Stomach (tissue), 9 donors: ENCODE measurements around the gene ATP11B. TPM values are rescaled to one million over a fixed set of nuclear protein-coding genes. Genes with fewer than 3 reads are reported as not detected.
A peak's percentile ranks its signal among the peaks of the same experiment; 100 is the strongest.

Experiments used
- DNase-seq, 2 donors: peaks; one replicate each; pipeline versions ENCODE4 v3.0.0 to v3.0.0-alpha.2; 2013 to 2019
- H3K27ac ChIP-seq, 5 donors: fragments of 200-600 bp in 4 of 5; sonication (generic) in 4 of 5; one replicate each; pipeline ENCODE4 v1.5.1; 2013 to 2019; ENCODE audit warnings: mild to moderate bottlenecking in 1 of 5, moderate library complexity in 1 of 5
- H3K27me3 ChIP-seq, 3 donors: fragments of 200-600 bp; sonication (generic); one replicate each; pipeline ENCODE4 v1.5.1; 2017 to 2019; ENCODE audit warnings: mixed run types in 1 of 3
- H3K36me3 ChIP-seq, 4 donors: fragments of 200-600 bp; sonication (generic); 1 replicate in 3 of 4; 2 replicates in 1 of 4; pipeline ENCODE4 v1.5.1; 2016 to 2019
- H3K4me1 ChIP-seq, 4 donors: fragments of 200-600 bp; sonication (generic); one replicate each; pipeline ENCODE4 v1.5.1; 2016 to 2019
- H3K4me3 ChIP-seq, 4 donors: fragments of 200-600 bp; sonication (generic) in 3 of 4; one replicate each; pipeline ENCODE4 v1.5.1; 2016 to 2019; ENCODE audit warnings: mild to moderate bottlenecking in 1 of 4
- H3K9me3 ChIP-seq, 4 donors: fragments of 200-600 bp; sonication (generic); one replicate each; pipeline ENCODE4 v1.5.1; 2016 to 2019
- EP300 ChIP-seq: sonication (generic); formaldehyde crosslinking; IDR thresholded peaks from one replicate; pipeline ENCODE4 v1.6.1; 2017; ENCODE audit warnings: antibody characterized with exemption
- POLR2A ChIP-seq, 4 donors: fragments of 450-650 bp; IDR thresholded peaks; one replicate each; pipeline ENCODE4 v1.6.1; 2016; ENCODE audit warnings: antibody characterized with exemption in 4 of 4, control low read depth in 2 of 4, mild to moderate bottlenecking in 1 of 4, moderate library complexity in 1 of 4
- POLR2AphosphoS5 ChIP-seq, 3 donors: sonication (generic); formaldehyde crosslinking; IDR thresholded peaks; one replicate each; pipeline ENCODE4 v1.6.1; 2016; ENCODE audit warnings: antibody characterized with exemption in 3 of 3
- WGBS, 5 donors: extraction: QIAGEN DNeasy Blood & Tissue Kit in 3 of 5; methylation state at CpG; one replicate each; pipeline versions ENCODE4 v1.1.5 to v1.1.7; 2013 to 2018; 5-methylcytosine and 5-hydroxymethylcytosine counted together
- intact Hi-C: fragments of 100-400 bp; cut with DNase I; formaldehyde crosslinking; loops from one replicate; pipeline ENCODE4 v1.15.1; 2023; ENCODE audit warnings: low total_unique reads
- polyA plus RNA-seq, 3 donors: library from polyadenylated mRNA; stranded (reverse); fragments of 200-250 nt; gene quantifications; one replicate each; pipeline ENCODE4 v1.2.3, GENCODE V29; 2013
- total RNA-seq, 5 donors: library from RNA; depleted of rRNA; stranded (reverse); fragments of >200 nt; gene quantifications; one replicate each; pipeline versions ENCODE4 v1.1.0 to v1.2.3, GENCODE V29; 2014 to 2016
- TF ChIP-seq, protein P1 (sequence below), 7 experiments: fragments of 450-650 bp in 4 of 7; fragments of 200-600 bp in 3 of 7; sonication (generic) in 3 of 7; IDR thresholded peaks; one replicate each; pipeline ENCODE4 v1.5.1; 2016 to 2019; ENCODE audit warnings: antibody characterized with exemption in 7 of 7, control low read depth in 2 of 7, mild to moderate bottlenecking in 1 of 7
- donor health status: healthy with polysubstance abuse.
- donor health status: Bipolar disorder and iron deficiency.
- donor health status: healthy.

The ATP11B gene
- total and polyA plus RNA-seq, 8 donors: 9.6 to 449 (median 120) TPM

DNA sequence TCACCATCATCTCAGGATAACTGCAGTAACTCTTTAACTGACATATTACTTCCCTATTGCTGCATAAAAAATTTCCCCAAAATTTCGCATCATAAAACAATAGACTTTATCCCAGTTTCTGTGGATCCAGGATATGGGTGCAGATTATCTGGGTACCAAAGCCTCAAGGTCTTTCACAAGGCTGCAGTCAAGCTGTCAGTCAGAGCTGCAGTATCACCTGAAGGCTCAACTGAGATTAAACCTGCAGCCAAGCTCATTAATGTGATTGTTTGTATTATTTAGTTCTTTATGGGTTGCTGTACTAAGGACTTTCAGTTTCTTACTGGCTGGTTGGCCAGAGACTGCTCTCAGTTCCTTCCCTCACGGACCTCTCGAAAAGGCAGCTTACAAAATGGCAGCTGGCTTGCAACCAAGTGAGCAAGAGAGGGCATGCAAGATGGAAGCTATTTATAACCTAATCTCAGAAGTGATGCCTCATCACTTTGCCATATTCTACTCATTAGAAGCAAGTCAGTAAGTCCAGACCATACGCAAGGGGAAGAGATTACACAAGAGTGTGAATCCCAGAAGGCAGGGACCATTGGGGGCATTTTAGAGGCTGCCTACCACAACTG is 132.1 kb downstream of the ATP11B start:
- Histone ChIP-seq H3K4me3 (no peak overlapping the region), H3K36me3 (peaks cover 0 to 5% (median 2%) of the 10 kb centered on the region in 4 donors), H3K27ac (no peak overlapping the region), H3K4me1 (no peaks in the 10 kb centered on the region), H3K27me3 (no peaks in the 10 kb centered on the region), H3K9me3 (no peaks in the 10 kb centered on the region)
- peak in 1 of 2 donors; percentile 15 for DNase-seq
- TF ChIP-seq, protein P1, sequence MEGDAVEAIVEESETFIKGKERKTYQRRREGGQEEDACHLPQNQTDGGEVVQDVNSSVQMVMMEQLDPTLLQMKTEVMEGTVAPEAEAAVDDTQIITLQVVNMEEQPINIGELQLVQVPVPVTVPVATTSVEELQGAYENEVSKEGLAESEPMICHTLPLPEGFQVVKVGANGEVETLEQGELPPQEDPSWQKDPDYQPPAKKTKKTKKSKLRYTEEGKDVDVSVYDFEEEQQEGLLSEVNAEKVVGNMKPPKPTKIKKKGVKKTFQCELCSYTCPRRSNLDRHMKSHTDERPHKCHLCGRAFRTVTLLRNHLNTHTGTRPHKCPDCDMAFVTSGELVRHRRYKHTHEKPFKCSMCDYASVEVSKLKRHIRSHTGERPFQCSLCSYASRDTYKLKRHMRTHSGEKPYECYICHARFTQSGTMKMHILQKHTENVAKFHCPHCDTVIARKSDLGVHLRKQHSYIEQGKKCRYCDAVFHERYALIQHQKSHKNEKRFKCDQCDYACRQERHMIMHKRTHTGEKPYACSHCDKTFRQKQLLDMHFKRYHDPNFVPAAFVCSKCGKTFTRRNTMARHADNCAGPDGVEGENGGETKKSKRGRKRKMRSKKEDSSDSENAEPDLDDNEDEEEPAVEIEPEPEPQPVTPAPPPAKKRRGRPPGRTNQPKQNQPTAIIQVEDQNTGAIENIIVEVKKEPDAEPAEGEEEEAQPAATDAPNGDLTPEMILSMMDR (IDR thresholded peaks at IDR 0.05): no peak
- TF ChIP-seq POLR2A (IDR thresholded peaks at IDR 0.05): no peak
- TF ChIP-seq EP300: no peak
- TF ChIP-seq POLR2AphosphoS5 (IDR thresholded peaks at IDR 0.05): no peak
- 73 to 88% (median 84%) methylated on average over 4 of the region's 4 CpGs for WGBS, 5 donors
- intact Hi-C loops: no loop called here

GRCh38 chr3:182925944-182926337 is 132.6 kb downstream of the ATP11B start:
- no peaks in the 10 kb centered on the region for H3K9me3 ChIP-seq
- no peak overlapping the region for H3K27ac ChIP-seq
- no peaks in the 10 kb centered on the region for H3K27me3 ChIP-seq
- WGBS, 5 donors: 93 to 97% (median 95%) methylated on average over 3 of the region's 3 CpGs
- H3K4me1 ChIP-seq: no peaks in the 10 kb centered on the region
- H3K4me3 ChIP-seq: no peak overlapping the region
- no peak for TF ChIP-seq POLR2A (IDR thresholded peaks at IDR 0.05)
- no peak for TF ChIP-seq POLR2AphosphoS5 (IDR thresholded peaks at IDR 0.05)
- TF ChIP-seq, protein P1 (IDR thresholded peaks at IDR 0.05): no peak
- no peak for TF ChIP-seq EP300
- peaks cover 0 to under 1% (median 0%) of the 10 kb centered on the region in 4 donors for H3K36me3 ChIP-seq
- no peak for DNase-seq
- intact Hi-C loops: no loop called here

- no peak overlapping the region for H3K4me3 ChIP-seq
- 36 to 56% (median 46%) methylated on average over 3 of the region's 3 CpGs for WGBS, 5 donors
- no peak overlapping the region for H3K27ac ChIP-seq
- intact Hi-C loops: no loop called here
- no peak for DNase-seq
- H3K36me3 ChIP-seq: peaks cover 0 to 9% (median 0%) of the 10 kb centered on the region in 4 donors
- peaks cover 0 to 5% (median 2%) of the 10 kb centered on the region in 4 donors for H3K4me1 ChIP-seq
- TF ChIP-seq, protein P1 (IDR thresholded peaks at IDR 0.05): no peak
- TF ChIP-seq EP300: no peak
- no peak for TF ChIP-seq POLR2AphosphoS5 (IDR thresholded peaks at IDR 0.05)
- no peak for TF ChIP-seq POLR2A (IDR thresholded peaks at IDR 0.05)
- peaks cover 0 to 17% (median 11%) of the 10 kb centered on the region in 4 donors for H3K9me3 ChIP-seq
- no peaks in the 10 kb centered on the region for H3K27me3 ChIP-seq
Observed at GRCh38 chr3:182935803-182936202, 142.5 kb downstream of the ATP11B start.

GRCh38 chr3:182936239-182936917 is 143.1 kb downstream of the ATP11B start:
- WGBS, 5 donors: 90 to 94% (median 92%) methylated on average over 4 of the region's 4 CpGs
- H3K36me3 ChIP-seq: peaks cover 0 to 9% (median 0%) of the 10 kb centered on the region in 4 donors
- peaks cover 0 to 17% (median 11%) of the 10 kb centered on the region in 4 donors for H3K9me3 ChIP-seq
- intact Hi-C loops: no loop called here
- no peak for DNase-seq
- H3K4me3 ChIP-seq: no peak overlapping the region
- H3K4me1 ChIP-seq: peaks cover 0 to 5% (median 2%) of the 10 kb centered on the region in 4 donors
- no peak overlapping the region for H3K27ac ChIP-seq
- no peaks in the 10 kb centered on the region for H3K27me3 ChIP-seq
- TF ChIP-seq POLR2AphosphoS5 (IDR thresholded peaks at IDR 0.05) (no peak), EP300 (no peak), POLR2A (IDR thresholded peaks at IDR 0.05) (no peak)
- TF ChIP-seq, protein P1 (IDR thresholded peaks at IDR 0.05): no peak
